Mesodermal cell (in vitro differentiated cells): ENCODE data around the gene KIF15. TPM values are rescaled to one million over a fixed set of nuclear protein-coding genes. Genes with fewer than 3 reads are reported as not detected.
A peak's percentile ranks its signal among the peaks of the same experiment; 100 is the strongest.

Experiments
- H3K27ac ChIP-seq: 2 replicates; pipeline ENCODE4 v1.7.0; 2013; ENCODE audit warnings: mild to moderate bottlenecking, low read depth, low read length, moderate library complexity; ENCODE audit not compliant: severe bottlenecking
- H3K36me3 ChIP-seq: 2 replicates; pipeline ENCODE4 v1.7.1; 2013; ENCODE audit warnings: mild to moderate bottlenecking, low read length, moderate library complexity; ENCODE audit not compliant: control insufficient read depth, insufficient read depth
- H3K4me1 ChIP-seq: one replicate; pipeline ENCODE4 v1.7.1; 2013; ENCODE audit warnings: mild to moderate bottlenecking, low read length; ENCODE audit not compliant: insufficient read depth, control insufficient read depth, poor library complexity, severe bottlenecking
- H3K4me3 ChIP-seq: 2 replicates; pipeline ENCODE4 v1.7.0; 2013; ENCODE audit warnings: low read length, control low read depth, mild to moderate bottlenecking; ENCODE audit not compliant: insufficient read depth, poor library complexity, severe bottlenecking; ENCODE audit errors: extremely low read depth
- H3K9me3 ChIP-seq: 2 replicates; pipeline ENCODE4 v1.7.1; 2013; ENCODE audit warnings: mild to moderate bottlenecking, low read length, moderate library complexity; ENCODE audit not compliant: control insufficient read depth
- WGBS, 2 experiments: methylation state at CpG; one replicate each; pipeline ENCODE4 v1.1.5; 2013; ENCODE audit warnings: missing lambda C conversion rate in 2 of 2; ENCODE audit not compliant: insufficient coverage in 2 of 2; 5-methylcytosine and 5-hydroxymethylcytosine counted together
- polyA plus RNA-seq, 2 experiments: library from polyadenylated mRNA; stranded (reverse); fragments of 50-300 nt; gene quantifications; one replicate each; pipeline ENCODE4 v1.2.3, GENCODE V29; 2013

Gene KIF15, protein sequence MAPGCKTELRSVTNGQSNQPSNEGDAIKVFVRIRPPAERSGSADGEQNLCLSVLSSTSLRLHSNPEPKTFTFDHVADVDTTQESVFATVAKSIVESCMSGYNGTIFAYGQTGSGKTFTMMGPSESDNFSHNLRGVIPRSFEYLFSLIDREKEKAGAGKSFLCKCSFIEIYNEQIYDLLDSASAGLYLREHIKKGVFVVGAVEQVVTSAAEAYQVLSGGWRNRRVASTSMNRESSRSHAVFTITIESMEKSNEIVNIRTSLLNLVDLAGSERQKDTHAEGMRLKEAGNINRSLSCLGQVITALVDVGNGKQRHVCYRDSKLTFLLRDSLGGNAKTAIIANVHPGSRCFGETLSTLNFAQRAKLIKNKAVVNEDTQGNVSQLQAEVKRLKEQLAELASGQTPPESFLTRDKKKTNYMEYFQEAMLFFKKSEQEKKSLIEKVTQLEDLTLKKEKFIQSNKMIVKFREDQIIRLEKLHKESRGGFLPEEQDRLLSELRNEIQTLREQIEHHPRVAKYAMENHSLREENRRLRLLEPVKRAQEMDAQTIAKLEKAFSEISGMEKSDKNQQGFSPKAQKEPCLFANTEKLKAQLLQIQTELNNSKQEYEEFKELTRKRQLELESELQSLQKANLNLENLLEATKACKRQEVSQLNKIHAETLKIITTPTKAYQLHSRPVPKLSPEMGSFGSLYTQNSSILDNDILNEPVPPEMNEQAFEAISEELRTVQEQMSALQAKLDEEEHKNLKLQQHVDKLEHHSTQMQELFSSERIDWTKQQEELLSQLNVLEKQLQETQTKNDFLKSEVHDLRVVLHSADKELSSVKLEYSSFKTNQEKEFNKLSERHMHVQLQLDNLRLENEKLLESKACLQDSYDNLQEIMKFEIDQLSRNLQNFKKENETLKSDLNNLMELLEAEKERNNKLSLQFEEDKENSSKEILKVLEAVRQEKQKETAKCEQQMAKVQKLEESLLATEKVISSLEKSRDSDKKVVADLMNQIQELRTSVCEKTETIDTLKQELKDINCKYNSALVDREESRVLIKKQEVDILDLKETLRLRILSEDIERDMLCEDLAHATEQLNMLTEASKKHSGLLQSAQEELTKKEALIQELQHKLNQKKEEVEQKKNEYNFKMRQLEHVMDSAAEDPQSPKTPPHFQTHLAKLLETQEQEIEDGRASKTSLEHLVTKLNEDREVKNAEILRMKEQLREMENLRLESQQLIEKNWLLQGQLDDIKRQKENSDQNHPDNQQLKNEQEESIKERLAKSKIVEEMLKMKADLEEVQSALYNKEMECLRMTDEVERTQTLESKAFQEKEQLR (N-terminal part only)
- polyA plus RNA-seq (2013, experiment 1 of 2): 15.6 TPM
- 21.4 TPM for polyA plus RNA-seq (2013, experiment 2 of 2)

DNA sequence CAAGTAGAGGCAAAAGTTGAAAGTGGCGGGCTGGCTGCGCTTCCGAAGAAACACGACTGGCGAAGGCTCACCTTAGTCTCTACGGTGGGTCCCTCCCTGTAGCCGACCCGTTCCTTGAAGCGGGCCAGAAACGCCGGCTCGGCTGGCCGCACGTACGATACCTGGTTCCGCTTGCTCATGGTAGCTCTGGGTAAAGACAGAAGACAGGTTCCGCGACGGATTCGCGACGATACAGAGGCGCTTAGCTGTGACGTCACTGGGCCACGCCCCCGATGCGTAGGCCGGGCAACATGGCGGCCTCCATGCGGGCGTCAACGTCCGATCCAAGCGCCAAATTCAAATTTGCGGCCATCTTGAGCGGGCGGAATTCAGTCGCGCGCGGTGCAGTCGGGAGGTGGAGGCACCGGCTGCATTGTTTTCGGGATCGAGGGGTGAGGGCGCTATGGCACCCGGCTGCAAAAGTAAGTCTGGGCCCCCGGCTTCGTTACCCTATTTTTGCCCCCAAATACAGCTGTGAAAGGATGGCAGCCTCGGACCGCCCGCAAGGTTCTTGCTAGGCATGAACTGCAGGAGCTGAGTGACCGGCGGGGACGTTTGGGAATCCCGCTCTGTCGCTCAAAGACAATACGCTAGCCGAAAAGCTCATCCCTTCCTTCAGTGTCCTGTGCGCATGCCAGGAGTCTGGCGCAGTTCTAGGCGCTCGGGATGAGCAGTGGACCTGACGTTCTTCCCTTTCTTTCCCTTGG, at the start of gene KIF15, which contains the start of gene KIAA1143:
KIF15 (plus strand) TSS at position 371 of the 746 bp plus-strand sequence; CDS start at position 443, 72 bp downstream.
KIAA1143 (minus strand) TSS at position 196 of the 746 bp plus-strand sequence; CDS start at position 179, 17 bp downstream.
- Histone ChIP-seq H3K9me3 (peaks cover 37% of the 10 kb centered on the region), H3K4me1 (peaks cover 5% of the 10 kb centered on the region), H3K36me3 (peaks cover 60% of the 10 kb centered on the region), H3K27ac (peak within 1 kb of the TSS; percentile 81), H3K4me3 (peak within 1 kb of the TSS; percentile 93)
- WGBS, 2 experiments: 0% methylated on average over 63 to 64 of the region's 64 CpGs

DNA sequence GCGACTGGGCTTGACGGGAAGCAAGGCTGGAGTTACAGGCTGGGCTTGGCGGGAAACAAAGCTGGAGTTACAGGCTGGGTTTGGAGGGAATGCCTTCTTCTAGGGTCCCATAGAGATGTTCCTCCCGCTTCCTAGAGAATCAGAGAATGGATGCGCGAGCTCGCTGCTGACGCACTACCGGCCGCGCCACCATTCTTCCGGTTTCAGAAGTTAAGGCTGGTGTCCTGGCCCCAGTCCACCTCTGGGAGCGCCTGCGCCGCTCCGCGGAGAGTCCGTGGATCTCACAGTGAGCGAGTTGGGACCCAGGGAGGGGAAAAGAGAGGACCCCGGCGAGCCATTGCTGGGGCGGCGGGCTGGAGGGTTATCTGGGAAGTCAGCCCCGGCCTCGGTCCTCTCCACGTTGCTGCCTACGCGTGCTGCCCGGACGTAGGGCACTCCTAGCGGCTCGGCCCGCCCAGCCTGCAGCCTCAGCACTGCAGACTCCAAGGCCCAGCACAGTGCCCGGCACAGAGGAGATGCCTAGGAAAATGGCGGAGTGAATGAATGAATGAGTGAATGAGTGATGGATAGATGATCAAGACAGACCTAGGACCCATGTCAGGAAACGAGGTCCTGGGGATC, 49.0 kb upstream of the KIF15 start, which contains the start of gene ZNF502:
ZNF502 (plus strand) TSS at position 206 of the 621 bp plus-strand sequence. CDS start 7,602 bp downstream, outside the sequence.
- Histone ChIP-seq H3K4me1 (no peaks in the 10 kb centered on the region), H3K27ac (peak within 1 kb of the TSS; percentile 1), H3K4me3 (peak within 1 kb of the TSS; percentile 52), H3K9me3 (peaks cover 34% of the 10 kb centered on the region), H3K36me3 (peaks cover 7% of the 10 kb centered on the region)
- WGBS, 2 experiments: 7 to 21% methylated on average over 30 to 33 of the region's 36 CpGs

DNA sequence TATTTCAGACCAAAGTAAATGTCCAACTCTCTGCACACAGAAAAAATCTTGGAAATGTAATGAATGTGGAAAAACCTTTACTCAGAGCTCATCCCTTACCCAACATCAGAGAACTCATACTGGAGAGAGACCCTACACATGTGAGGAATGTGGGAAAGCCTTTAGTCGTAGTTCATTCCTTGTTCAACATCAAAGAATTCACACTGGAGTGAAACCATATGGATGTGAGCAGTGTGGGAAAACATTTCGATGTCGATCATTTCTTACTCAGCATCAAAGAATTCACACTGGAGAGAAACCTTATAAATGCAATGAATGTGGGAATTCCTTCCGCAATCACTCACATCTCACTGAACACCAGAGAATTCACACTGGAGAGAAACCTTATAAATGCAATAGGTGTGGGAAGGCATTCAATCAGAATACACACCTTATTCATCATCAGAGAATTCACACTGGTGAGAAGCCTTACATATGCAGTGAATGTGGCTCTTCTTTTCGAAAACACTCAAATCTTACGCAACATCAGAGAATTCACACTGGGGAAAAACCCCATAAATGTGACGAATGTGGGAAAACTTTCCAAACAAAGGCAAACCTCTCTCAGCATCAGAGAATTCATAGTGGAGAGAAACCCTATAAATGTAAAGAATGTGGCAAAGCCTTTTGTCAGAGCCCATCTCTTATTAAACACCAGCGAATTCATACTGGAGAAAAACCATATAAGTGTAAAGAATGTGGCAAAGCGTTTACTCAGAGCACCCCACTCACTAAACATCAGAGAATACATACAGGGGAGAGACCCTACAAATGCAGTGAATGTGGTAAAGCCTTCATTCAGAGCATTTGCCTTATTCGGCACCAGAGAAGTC, 40.1 kb upstream of the KIF15 start:
- H3K4me1 ChIP-seq: no peaks in the 10 kb centered on the region
- H3K9me3 ChIP-seq: peaks cover 75% of the 10 kb centered on the region
- H3K27ac ChIP-seq: no peak overlapping the region
- no peak overlapping the region for H3K4me3 ChIP-seq
- WGBS, 2 experiments: no CpG with 5 or more reads among the region's 10 CpGs
- H3K36me3 ChIP-seq: peaks cover 47% of the 10 kb centered on the region

DNA sequence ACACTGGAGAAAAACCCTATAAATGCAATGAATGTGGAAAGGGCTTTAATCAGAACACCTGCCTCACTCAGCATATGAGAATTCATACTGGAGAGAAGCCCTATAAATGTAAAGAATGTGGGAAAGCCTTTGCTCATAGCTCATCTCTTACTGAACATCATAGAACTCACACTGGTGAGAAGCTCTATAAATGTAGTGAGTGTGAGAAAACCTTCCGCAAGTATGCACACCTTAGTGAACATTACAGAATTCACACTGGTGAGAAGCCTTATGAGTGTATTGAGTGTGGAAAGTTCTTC, 39.5 kb upstream of the KIF15 start:
- Histone ChIP-seq H3K9me3 (peaks cover 75% of the 10 kb centered on the region), H3K36me3 (peaks cover 47% of the 10 kb centered on the region), H3K4me3 (no peak overlapping the region), H3K27ac (no peak overlapping the region), H3K4me1 (no peaks in the 10 kb centered on the region)
- no CpG with 5 or more reads among the region's 1 CpG for WGBS, 2 experiments

DNA sequence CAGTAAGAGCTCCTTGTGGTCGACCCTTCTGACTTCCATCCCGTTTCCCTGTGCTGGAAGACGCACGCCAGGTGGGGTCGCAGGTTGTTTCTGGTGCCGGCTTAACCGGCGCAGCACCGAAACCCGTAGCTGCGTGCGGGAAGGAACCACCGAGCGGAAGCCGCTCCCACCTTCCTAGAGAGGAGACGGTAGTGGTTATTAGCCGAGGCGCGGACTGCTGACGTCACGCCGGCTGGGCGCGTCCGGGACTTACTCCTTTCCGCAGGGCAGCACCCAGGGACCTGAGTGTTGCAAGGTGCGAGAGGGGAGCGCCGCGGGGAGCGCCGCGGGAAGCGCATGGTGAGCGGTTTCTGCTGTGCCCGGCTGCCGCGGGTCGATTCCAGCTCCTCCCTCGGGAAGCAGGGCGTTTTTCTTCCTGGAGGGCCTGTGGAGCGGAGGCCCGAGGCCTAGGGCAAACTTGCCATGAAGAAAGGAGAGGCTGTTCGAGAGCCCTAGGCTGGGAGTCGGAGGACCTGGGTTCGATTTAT, 32.1 kb upstream of the KIF15 start, which contains the start of gene ZNF501:
ZNF501 (plus strand) TSS at position 252 of the 527 bp plus-strand sequence. CDS start 4,787 bp downstream, outside the sequence.
- Histone ChIP-seq H3K27ac (peak within 1 kb of the TSS; percentile 39), H3K4me1 (no peaks in the 10 kb centered on the region), H3K4me3 (peak within 1 kb of the TSS; percentile 58), H3K9me3 (peaks cover 69% of the 10 kb centered on the region), H3K36me3 (peaks cover 31% of the 10 kb centered on the region)
- WGBS, 2 experiments: 12 to 15% methylated on average over 36 to 44 of the region's 46 CpGs

DNA sequence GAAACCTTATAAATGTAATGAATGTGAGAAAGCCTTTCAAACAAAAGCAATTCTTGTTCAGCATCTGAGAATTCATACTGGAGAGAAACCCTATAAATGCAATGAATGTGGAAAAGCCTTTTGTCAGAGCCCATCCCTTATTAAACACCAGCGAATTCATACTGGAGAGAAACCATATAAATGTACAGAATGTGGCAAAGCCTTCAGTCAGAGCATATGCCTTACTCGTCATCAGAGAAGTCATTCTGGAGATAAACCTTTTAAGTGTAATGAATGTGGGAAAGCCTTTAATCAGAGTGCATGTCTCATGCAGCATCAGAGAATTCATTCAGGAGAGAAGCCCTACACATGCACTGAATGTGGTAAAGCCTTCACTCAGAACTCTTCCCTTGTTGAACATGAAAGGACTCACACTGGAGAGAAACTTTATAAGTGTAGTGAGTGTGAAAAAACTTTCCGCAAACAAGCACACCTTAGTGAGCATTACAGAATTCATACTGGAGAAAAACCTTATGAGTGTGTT, 26.9 kb upstream of the KIF15 start:
- Histone ChIP-seq H3K4me1 (no peaks in the 10 kb centered on the region), H3K27ac (no peak overlapping the region), H3K36me3 (peaks cover 28% of the 10 kb centered on the region), H3K9me3 (peaks cover 70% of the 10 kb centered on the region), H3K4me3 (no peak overlapping the region)
- WGBS, 2 experiments: 83 to 86% methylated on average over 2 of the region's 3 CpGs

DNA sequence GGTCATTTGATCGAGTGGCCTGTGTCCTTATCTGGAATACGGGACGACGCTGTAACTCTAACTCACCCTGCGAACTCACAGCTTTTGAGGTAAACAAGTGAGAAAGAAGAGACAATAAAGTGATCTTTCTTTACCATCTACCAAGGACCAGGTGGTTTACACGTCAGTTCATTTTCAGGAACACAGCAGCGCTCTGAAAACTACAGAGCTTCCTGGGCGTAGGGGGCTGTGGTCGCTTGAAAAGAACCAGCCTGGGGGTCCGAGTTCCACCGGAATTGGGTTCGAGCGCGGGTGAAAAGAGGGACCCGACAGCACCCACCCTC, 532 bp upstream of the KIF15 start:
- Histone ChIP-seq H3K9me3 (peaks cover 32% of the 10 kb centered on the region), H3K4me3 (peak overlapping the region; percentile 93), H3K27ac (peak overlapping the region; percentile 81), H3K36me3 (peaks cover 59% of the 10 kb centered on the region), H3K4me1 (peaks cover 5% of the 10 kb centered on the region)
- 4 to 5% methylated on average over 9 to 14 of the region's 15 CpGs for WGBS, 2 experiments

DNA sequence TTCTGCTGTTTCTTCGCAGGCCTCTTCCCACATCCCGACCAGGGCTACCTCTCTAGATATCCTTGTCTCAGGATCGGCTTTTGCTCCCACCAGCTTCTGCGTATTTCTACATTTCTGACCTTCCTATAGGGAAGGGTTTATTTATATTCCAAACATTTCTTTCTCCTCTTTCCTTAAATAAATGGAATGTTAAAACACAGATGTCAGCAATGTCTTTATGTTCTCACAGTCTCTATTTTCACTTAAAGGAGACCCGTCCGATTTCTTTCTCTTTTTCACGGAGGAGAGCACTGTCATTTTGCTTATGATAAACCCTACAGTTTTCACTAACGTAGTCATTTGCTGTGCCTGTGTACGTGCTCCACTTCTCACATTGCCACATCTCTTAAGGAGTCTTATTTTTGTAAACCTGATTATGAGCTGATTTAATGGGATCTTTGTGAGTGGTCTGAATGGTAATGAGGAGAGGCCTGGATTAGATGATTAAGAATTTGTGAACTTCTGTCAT, 630 bp downstream of the KIF15 start:
- H3K4me1 ChIP-seq: peaks cover 5% of the 10 kb centered on the region
- peaks cover 60% of the 10 kb centered on the region for H3K36me3 ChIP-seq
- peaks cover 37% of the 10 kb centered on the region for H3K9me3 ChIP-seq
- peak overlapping the region; percentile 81 for H3K27ac ChIP-seq
- H3K4me3 ChIP-seq: peak overlapping the region; percentile 93
- 0% methylated on average over 3 to 4 of the region's 9 CpGs for WGBS, 2 experiments
